GM10248 (cell line): Measurements from ENCODE around the gene ADK.

Source experiments
- CTCF ChIA-PET: fragments of 300-600 bp; sonication (Branson Sonifier 250); formaldehyde crosslinking; extraction: SDS; loops from one replicate; lab custom pipeline; 2021; ENCODE audit warnings: antibody characterized with exemption; lab: Yijun Ruan, JAX
- POLR2A ChIA-PET: fragments of 350-650 bp; sonication (Branson Sonifier 250); formaldehyde crosslinking; extraction: SDS; loops from one replicate; lab custom pipeline; 2020; ENCODE audit warnings: antibody characterized with exemption; lab: Yijun Ruan, JAX
- DNase-seq: peaks from one replicate; pipeline ENCODE4 v3.0.0; 2012; ENCODE audit errors: extremely low spot score
- CTCF ChIP-seq: IDR thresholded peaks from 2 replicates; pipeline ENCODE4 v1.5.1; 2012; ENCODE audit warnings: mild to moderate bottlenecking, low read depth; ENCODE audit errors: extremely low read depth, missing control alignments, control extremely low read depth

The ADK gene

DNA sequence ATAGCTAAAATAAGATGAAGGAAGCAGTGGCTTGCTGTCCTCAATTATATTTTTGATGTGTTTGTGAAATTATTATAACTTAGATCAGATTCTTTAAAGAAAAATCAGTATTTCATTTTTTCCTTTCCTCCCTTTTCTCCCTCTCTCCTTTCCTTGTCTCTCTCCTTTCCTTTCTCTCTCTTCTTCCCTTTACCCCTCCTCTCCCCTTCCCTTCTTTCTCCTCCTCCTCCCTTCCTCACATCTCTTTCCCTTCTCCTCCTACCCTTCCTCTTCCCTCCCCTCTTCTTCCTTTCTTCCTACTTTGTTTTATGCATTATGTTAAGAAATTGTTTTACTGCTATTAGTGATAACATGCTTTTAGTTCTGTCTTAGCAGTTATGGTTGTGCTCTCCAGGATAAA lies 171.5 kb downstream of the ADK start:
- CTCF ChIA-PET, result no interaction called here
- no peak for DNase-seq
- POLR2A ChIA-PET, result no interaction called here
- no peak for TF ChIP-seq CTCF

- no peak for TF ChIP-seq CTCF
- no peak for DNase-seq
- ChIA-PET POLR2A (no interaction called here), CTCF (no interaction called here)
Observed at GRCh38 chr10:74328388-74328787, 177.4 kb downstream of the ADK start.

GRCh38 chr10:74329873-74330272 lies 178.9 kb downstream of the ADK start:
- ChIA-PET POLR2A (no interaction called here), CTCF (interaction anchor here (1.1 to 2.8 kb wide), 2 partner anchors 63 to 66 kb away, joined by 3 to 6 read pairs; no protein-coding TSS in a partner anchor)
- no peak for TF ChIP-seq CTCF
- DNase-seq, result no peak

DNA sequence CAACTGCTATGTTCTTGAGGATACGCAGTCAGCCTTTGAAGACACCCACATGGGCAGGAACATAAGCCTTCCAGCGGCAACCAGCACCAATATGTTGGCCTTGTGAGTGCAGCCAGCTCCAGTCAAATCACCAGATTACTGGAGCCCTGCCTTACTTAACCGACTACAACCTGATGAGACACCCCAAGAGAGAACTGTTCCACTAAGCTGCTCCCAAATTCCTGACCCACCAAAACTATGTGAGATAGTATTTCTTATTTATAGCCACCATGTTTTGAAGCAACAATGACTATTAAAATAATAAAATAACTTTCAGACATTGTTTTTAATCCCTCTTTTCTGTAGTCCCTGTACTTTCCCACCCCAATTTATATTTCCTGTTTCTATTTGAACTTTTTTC lies 179.6 kb downstream of the ADK start:
- POLR2A ChIA-PET, result no interaction called here
- no peak for TF ChIP-seq CTCF
- CTCF ChIA-PET, result interaction anchor here (1.1 to 2.8 kb wide), 3 partner anchors 63 to 75 kb away, joined by 3 to 6 read pairs (median 3); no protein-coding TSS in a partner anchor
- no peak for DNase-seq

DNA sequence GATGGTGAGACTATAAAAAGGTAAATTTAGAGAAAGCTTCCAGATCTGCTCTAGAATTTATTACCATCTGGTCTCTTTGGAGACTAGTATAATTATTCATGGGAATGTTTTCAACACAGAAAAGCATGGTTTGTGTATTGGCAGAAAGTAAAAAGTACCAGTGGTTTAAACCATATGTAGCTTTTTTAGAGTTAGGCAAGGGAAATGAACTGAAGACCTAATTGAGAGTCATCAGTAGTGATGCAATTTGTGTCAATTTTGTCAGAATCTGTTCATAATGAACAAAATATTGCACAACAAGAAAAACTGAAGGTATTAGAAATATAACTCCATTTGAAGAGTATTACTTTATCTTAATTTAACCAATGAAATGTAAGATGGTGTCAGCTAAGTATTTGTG lies 181.4 kb downstream of the ADK start:
- no peak for TF ChIP-seq CTCF
- POLR2A ChIA-PET, result no interaction called here
- DNase-seq, result no peak
- CTCF ChIA-PET, result no interaction called here

GRCh38 chr10:74333174-74333573 lies 182.2 kb downstream of the ADK start:
- CTCF ChIA-PET, result interaction anchor here (1.2 kb wide), 1 partner anchor 12 kb away, joined by 3 read pairs; no protein-coding TSS in a partner anchor
- DNase-seq, result no peak
- POLR2A ChIA-PET, result no interaction called here
- no peak for TF ChIP-seq CTCF

- ChIA-PET CTCF (interaction anchor here (1.2 to 1.6 kb wide), 2 partner anchors 13 to 14 kb away, joined by 3 read pairs; no protein-coding TSS in a partner anchor), POLR2A (no interaction called here)
- no peak for TF ChIP-seq CTCF
- no peak for DNase-seq
Observed at GRCh38 chr10:74334221-74334620, 183.2 kb downstream of the ADK start.
